Peyer's patch (tissue), 4 donors: ENCODE results near the gene GPR146.

Source experiments
- POLR2A ChIP-seq, 2 donors: fragments of 450-650 bp; IDR thresholded peaks; one replicate each; pipeline ENCODE4 v1.5.1; 2017; ENCODE audit warnings: antibody characterized with exemption in 2 of 2, mild to moderate bottlenecking in 2 of 2, moderate library complexity in 2 of 2
- TF ChIP-seq, protein P1 (sequence below), 6 experiments: fragments of 450-650 bp in 4 of 6; fragments of 200-600 bp in 2 of 6; sonication (generic) in 1 of 6; IDR thresholded peaks; one replicate each; pipeline ENCODE4 v1.5.1; 2017 to 2019; ENCODE audit warnings: antibody characterized with exemption in 6 of 6, mild to moderate bottlenecking in 3 of 6, moderate library complexity in 1 of 6

DNA sequence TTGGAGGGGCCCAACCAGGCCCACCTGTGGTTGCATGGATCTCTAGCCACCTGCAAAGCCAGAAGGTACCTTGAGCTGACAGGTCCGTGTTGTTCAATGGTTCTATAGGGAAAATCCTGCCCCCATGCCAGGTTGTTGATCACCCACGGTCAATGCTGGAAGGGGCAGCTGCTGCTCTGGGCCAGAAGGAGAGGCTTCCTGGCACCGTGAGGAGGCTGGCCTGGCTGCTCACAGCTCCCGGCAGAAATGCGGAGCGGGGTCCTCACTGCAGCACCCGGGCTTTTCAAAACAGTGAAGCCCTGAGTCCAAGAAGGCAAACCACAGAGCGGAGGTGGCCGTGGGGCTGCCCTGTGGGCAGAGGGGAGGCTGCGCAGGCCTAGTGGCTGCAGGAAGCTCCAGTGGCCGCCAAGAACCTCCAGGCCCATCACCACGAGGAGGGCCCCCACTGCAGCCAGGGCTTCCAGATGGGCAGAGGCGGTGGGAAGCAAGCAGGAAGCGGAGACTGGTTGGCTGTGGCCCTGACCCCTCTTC is 25.0 kb upstream of the GPR146 start:
- TF ChIP-seq, protein P1, sequence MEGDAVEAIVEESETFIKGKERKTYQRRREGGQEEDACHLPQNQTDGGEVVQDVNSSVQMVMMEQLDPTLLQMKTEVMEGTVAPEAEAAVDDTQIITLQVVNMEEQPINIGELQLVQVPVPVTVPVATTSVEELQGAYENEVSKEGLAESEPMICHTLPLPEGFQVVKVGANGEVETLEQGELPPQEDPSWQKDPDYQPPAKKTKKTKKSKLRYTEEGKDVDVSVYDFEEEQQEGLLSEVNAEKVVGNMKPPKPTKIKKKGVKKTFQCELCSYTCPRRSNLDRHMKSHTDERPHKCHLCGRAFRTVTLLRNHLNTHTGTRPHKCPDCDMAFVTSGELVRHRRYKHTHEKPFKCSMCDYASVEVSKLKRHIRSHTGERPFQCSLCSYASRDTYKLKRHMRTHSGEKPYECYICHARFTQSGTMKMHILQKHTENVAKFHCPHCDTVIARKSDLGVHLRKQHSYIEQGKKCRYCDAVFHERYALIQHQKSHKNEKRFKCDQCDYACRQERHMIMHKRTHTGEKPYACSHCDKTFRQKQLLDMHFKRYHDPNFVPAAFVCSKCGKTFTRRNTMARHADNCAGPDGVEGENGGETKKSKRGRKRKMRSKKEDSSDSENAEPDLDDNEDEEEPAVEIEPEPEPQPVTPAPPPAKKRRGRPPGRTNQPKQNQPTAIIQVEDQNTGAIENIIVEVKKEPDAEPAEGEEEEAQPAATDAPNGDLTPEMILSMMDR (IDR thresholded peaks at IDR 0.05): no peak
- no peak for TF ChIP-seq POLR2A (IDR thresholded peaks at IDR 0.05)
